ENCODE measurements around the gene MPC1.
"Not testable (repeated sequence)": the region's sequence is repeated elsewhere in the genome, so short reads cannot be mapped to it uniquely, and the experiment has no call there.

Gene MPC1

GRCh38 chr6:166400181-166400580 is 17.4 kb upstream of the MPC1 start:
- DNase-seq (ENCODE audit: low read depth in 1 of 2, low spot score in 1 of 2): no peak
- no peak for TF ChIP-seq JUND (IDR thresholded peaks at IDR 0.05; ENCODE audit: low read depth)
- in situ Hi-C loops (cut with HindIII; ENCODE audit: low pct_unique_long_range_greater_than_20kb, low sequenced_read_pairs): no loop called here

GRCh38 chr6:166398348-166398747 is 15.6 kb upstream of the MPC1 start:
- DNase-seq (ENCODE audit: low read depth in 1 of 2, low spot score in 1 of 2): no peak
- no peak for TF ChIP-seq JUND (IDR thresholded peaks at IDR 0.05; ENCODE audit: low read depth)
- in situ Hi-C loops (cut with HindIII; ENCODE audit: low pct_unique_long_range_greater_than_20kb, low sequenced_read_pairs): no loop called here

GRCh38 chr6:166397849-166398248 is 15.1 kb upstream of the MPC1 start:
- no peak for TF ChIP-seq JUND (IDR thresholded peaks at IDR 0.05; ENCODE audit: low read depth)
- in situ Hi-C loops (cut with HindIII; ENCODE audit: low pct_unique_long_range_greater_than_20kb, low sequenced_read_pairs): no loop called here
- DNase-seq (ENCODE audit: low read depth in 1 of 2, low spot score in 1 of 2): no peak

- DNase-seq (ENCODE audit: low read depth in 1 of 2, low spot score in 1 of 2): no peak
- TF ChIP-seq JUND (IDR thresholded peaks at IDR 0.05; ENCODE audit: low read depth): no peak
- in situ Hi-C loops (cut with HindIII; ENCODE audit: low pct_unique_long_range_greater_than_20kb, low sequenced_read_pairs): no loop called here
These were observed 13.0 kb upstream of the MPC1 start for GRCh38 chr6:166395778-166396177.

GRCh38 chr6:166395351-166395750 is 12.6 kb upstream of the MPC1 start:
- no peak for TF ChIP-seq JUND (IDR thresholded peaks at IDR 0.05; ENCODE audit: low read depth)
- no peak for DNase-seq (ENCODE audit: low read depth in 1 of 2, low spot score in 1 of 2)
- in situ Hi-C loops (cut with HindIII; ENCODE audit: low pct_unique_long_range_greater_than_20kb, low sequenced_read_pairs): no loop called here

GRCh38 chr6:166394036-166394892 is 11.5 kb upstream of the MPC1 start:
- DNase-seq (ENCODE audit: low read depth in 1 of 2, low spot score in 1 of 2): no peak
- in situ Hi-C loops (cut with HindIII; ENCODE audit: low pct_unique_long_range_greater_than_20kb, low sequenced_read_pairs): no loop called here
- no peak for TF ChIP-seq JUND (IDR thresholded peaks at IDR 0.05; ENCODE audit: low read depth)

- TF ChIP-seq JUND (IDR thresholded peaks at IDR 0.05; ENCODE audit: low read depth): no peak
- DNase-seq (ENCODE audit: low read depth in 1 of 2, low spot score in 1 of 2): no peak
- in situ Hi-C loops (cut with HindIII; ENCODE audit: low pct_unique_long_range_greater_than_20kb, low sequenced_read_pairs): no loop called here
These were observed 10.7 kb upstream of the MPC1 start for GRCh38 chr6:166393535-166393823.

GRCh38 chr6:166392755-166393534 is 10.2 kb upstream of the MPC1 start:
- in situ Hi-C loops (cut with HindIII; ENCODE audit: low pct_unique_long_range_greater_than_20kb, low sequenced_read_pairs); DNase-seq (ENCODE audit: low read depth in 1 of 2, low spot score in 1 of 2): not testable (repeated sequence)

GRCh38 chr6:166389119-166389518 is 6.4 kb upstream of the MPC1 start:
- in situ Hi-C loops (cut with HindIII; ENCODE audit: low pct_unique_long_range_greater_than_20kb, low sequenced_read_pairs): no loop called here
- no peak for TF ChIP-seq JUND (IDR thresholded peaks at IDR 0.05; ENCODE audit: low read depth)
- no peak for DNase-seq (ENCODE audit: low read depth in 1 of 2, low spot score in 1 of 2)

GRCh38 chr6:166388290-166389004 is 5.7 kb upstream of the MPC1 start:
- TF ChIP-seq JUND (IDR thresholded peaks at IDR 0.05; ENCODE audit: low read depth): no peak
- no peak for DNase-seq (ENCODE audit: low read depth in 1 of 2, low spot score in 1 of 2)
- in situ Hi-C loops (cut with HindIII; ENCODE audit: low pct_unique_long_range_greater_than_20kb, low sequenced_read_pairs): no loop called here

- DNase-seq (ENCODE audit: low read depth in 1 of 2, low spot score in 1 of 2): no peak
These were observed 5.0 kb upstream of the MPC1 start for GRCh38 chr6:166387642-166388289.

GRCh38 chr6:166387098-166387497 is 4.4 kb upstream of the MPC1 start:
- DNase-seq (ENCODE audit: low read depth in 1 of 2, low spot score in 1 of 2); in situ Hi-C loops (cut with HindIII; ENCODE audit: low pct_unique_long_range_greater_than_20kb, low sequenced_read_pairs): not testable (repeated sequence)

More at GRCh38 chr6:166387642-166388289, 5.0 kb upstream of the MPC1 start:
- TF ChIP-seq JUND (IDR thresholded peaks at IDR 0.05; ENCODE audit: low read depth): no peak
- in situ Hi-C loops (cut with HindIII; ENCODE audit: low pct_unique_long_range_greater_than_20kb, low sequenced_read_pairs): no loop called here
